WTC11 (cell line): ENCODE data around the gene AREL1.

ENCODE experiments used
- CBFB ChIP-seq: sonication (generic); formaldehyde crosslinking; IDR thresholded peaks from 2 replicates; pipeline ENCODE4 v1.8.1; 2022; ENCODE audit warnings: mild to moderate bottlenecking, low read depth, missing genetic modification reagents
- CREM ChIP-seq: sonication (generic); formaldehyde crosslinking; IDR thresholded peaks from 2 replicates; pipeline ENCODE4 v1.8.1; 2022; ENCODE audit warnings: mild to moderate bottlenecking, missing genetic modification reagents, moderate library complexity
- ELF4 ChIP-seq: sonication (generic); formaldehyde crosslinking; IDR thresholded peaks from 2 replicates; pipeline ENCODE4 v1.8.1; 2022; ENCODE audit warnings: low read depth, mild to moderate bottlenecking, moderate library complexity, missing genetic modification reagents
- ESRRA ChIP-seq: sonication (generic); formaldehyde crosslinking; IDR thresholded peaks from 2 replicates; pipeline ENCODE4 v1.8.1; 2022; ENCODE audit warnings: mild to moderate bottlenecking, missing genetic modification reagents, borderline replicate concordance
- JAZF1 ChIP-seq: fragments of 250-450 bp; sonication (Bioruptor Pico); IDR thresholded peaks from 2 replicates; pipeline ENCODE4 v1.9.0; 2021; ENCODE audit warnings: moderate library complexity, mild to moderate bottlenecking, inconsistent platforms
- JUN ChIP-seq: sonication (generic); formaldehyde crosslinking; IDR thresholded peaks from 2 replicates; pipeline ENCODE4 v1.8.0; 2023; ENCODE audit warnings: mild to moderate bottlenecking, missing genetic modification reagents
- NR3C1 ChIP-seq: sonication (generic); formaldehyde crosslinking; conservative IDR thresholded peaks from 2 replicates; pipeline ENCODE4 v1.8.1; 2023; ENCODE audit warnings: low read depth, mild to moderate bottlenecking, missing genetic modification reagents
- SMAD3 ChIP-seq: sonication (generic); formaldehyde crosslinking; IDR thresholded peaks from 2 replicates; pipeline ENCODE4 v1.8.0; 2022; ENCODE audit warnings: missing genetic modification reagents, mild to moderate bottlenecking, borderline replicate concordance
- ZNF138 ChIP-seq: sonication (generic); formaldehyde crosslinking; conservative IDR thresholded peaks from 2 replicates; pipeline ENCODE4 v1.8.1; 2022; ENCODE audit warnings: mild to moderate bottlenecking, moderate library complexity, missing genetic modification reagents
- TF ChIP-seq, protein P1 (sequence below): fragments of 200-600 bp; IDR thresholded peaks from 2 replicates; pipeline ENCODE4 v1.8.0; 2022; ENCODE audit warnings: antibody characterized with exemption
- TF ChIP-seq, protein P2 (sequence below): sonication (generic); formaldehyde crosslinking; IDR thresholded peaks from 2 replicates; pipeline ENCODE4 v1.8.1; 2023; ENCODE audit warnings: mild to moderate bottlenecking, moderate library complexity, missing genetic modification reagents

- TF ChIP-seq, protein P1, sequence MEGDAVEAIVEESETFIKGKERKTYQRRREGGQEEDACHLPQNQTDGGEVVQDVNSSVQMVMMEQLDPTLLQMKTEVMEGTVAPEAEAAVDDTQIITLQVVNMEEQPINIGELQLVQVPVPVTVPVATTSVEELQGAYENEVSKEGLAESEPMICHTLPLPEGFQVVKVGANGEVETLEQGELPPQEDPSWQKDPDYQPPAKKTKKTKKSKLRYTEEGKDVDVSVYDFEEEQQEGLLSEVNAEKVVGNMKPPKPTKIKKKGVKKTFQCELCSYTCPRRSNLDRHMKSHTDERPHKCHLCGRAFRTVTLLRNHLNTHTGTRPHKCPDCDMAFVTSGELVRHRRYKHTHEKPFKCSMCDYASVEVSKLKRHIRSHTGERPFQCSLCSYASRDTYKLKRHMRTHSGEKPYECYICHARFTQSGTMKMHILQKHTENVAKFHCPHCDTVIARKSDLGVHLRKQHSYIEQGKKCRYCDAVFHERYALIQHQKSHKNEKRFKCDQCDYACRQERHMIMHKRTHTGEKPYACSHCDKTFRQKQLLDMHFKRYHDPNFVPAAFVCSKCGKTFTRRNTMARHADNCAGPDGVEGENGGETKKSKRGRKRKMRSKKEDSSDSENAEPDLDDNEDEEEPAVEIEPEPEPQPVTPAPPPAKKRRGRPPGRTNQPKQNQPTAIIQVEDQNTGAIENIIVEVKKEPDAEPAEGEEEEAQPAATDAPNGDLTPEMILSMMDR: no peak
- TF ChIP-seq CBFB (CRISPR knock-in tag) (no peak), JUN (CRISPR knock-in tag) (no peak), ELF4 (no peak), NR3C1 (CRISPR knock-in tag) (no peak), ESRRA (CRISPR knock-in tag) (no peak), CREM (CRISPR knock-in tag) (no peak), SMAD3 (no peak), ZNF138 (CRISPR knock-in tag) (no peak), JAZF1 (no peak)
- TF ChIP-seq, protein P2, sequence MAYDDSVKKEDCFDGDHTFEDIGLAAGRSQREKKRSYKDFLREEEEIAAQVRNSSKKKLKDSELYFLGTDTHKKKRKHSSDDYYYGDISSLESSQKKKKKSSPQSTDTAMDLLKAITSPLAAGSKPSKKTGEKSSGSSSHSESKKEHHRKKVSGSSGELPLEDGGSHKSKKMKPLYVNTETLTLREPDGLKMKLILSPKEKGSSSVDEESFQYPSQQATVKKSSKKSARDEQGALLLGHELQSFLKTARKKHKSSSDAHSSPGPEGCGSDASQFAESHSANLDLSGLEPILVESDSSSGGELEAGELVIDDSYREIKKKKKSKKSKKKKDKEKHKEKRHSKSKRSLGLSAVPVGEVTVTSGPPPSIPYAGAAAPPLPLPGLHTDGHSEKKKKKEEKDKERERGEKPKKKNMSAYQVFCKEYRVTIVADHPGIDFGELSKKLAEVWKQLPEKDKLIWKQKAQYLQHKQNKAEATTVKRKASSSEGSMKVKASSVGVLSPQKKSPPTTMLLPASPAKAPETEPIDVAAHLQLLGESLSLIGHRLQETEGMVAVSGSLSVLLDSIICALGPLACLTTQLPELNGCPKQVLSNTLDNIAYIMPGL (CRISPR knock-in tag): no peak
Measured at GRCh38 chr14:74705613-74706500, 7.0 kb downstream of the AREL1 start.
